Loucy (cell line): ENCODE data around the gene CSH1.

Experiments
- H2AFZ ChIP-seq: fragments of 200-600 bp; sonication (generic); 2 replicates; pipeline ENCODE4 v1.6.0; 2016; ENCODE audit warnings: antibody characterized with exemption, mild to moderate bottlenecking, low read length, moderate library complexity
- H3F3A ChIP-seq: fragments of 200-600 bp; 2 replicates; pipeline ENCODE4 v1.6.0; 2016; ENCODE audit warnings: antibody characterized with exemption, low read depth, mild to moderate bottlenecking
- H3K27me3 ChIP-seq: fragments of 200-600 bp; sonication (generic); 2 replicates; pipeline ENCODE4 v1.6.1; 2014; ENCODE audit warnings: low read length, mild to moderate bottlenecking; ENCODE audit not compliant: insufficient read depth, poor library complexity, severe bottlenecking
- H3K36me3 ChIP-seq: fragments of 200-600 bp; sonication (generic); 2 replicates; pipeline ENCODE4 v1.6.1; 2016; ENCODE audit warnings: low read length; ENCODE audit not compliant: insufficient read depth
- H3K4me1 ChIP-seq: fragments of 200-600 bp; sonication (generic); 2 replicates; pipeline ENCODE4 v1.5.1; 2014; ENCODE audit warnings: low read length, mild to moderate bottlenecking; ENCODE audit not compliant: insufficient read depth, poor library complexity, severe bottlenecking
- H3K4me2 ChIP-seq: fragments of 200-600 bp; sonication (generic); 2 replicates; pipeline ENCODE4 v1.6.0; 2014; ENCODE audit warnings: antibody characterized with exemption, low read length, low read depth, mild to moderate bottlenecking; ENCODE audit not compliant: poor library complexity, severe bottlenecking
- H3K4me3 ChIP-seq: fragments of 200-600 bp; sonication (generic); 2 replicates; pipeline ENCODE4 v1.5.1; 2014; ENCODE audit warnings: low read length, mild to moderate bottlenecking, mixed read lengths; ENCODE audit not compliant: poor library complexity, severe bottlenecking
- H3K79me2 ChIP-seq: fragments of 200-600 bp; sonication (generic); 2 replicates; pipeline ENCODE4 v1.6.1; 2014; ENCODE audit warnings: low read length; ENCODE audit not compliant: insufficient read depth
- H3K9ac ChIP-seq: fragments of 200-600 bp; sonication (generic); 2 replicates; pipeline ENCODE4 v1.6.0; 2014; ENCODE audit warnings: mild to moderate bottlenecking, low read depth, low read length, moderate library complexity; ENCODE audit not compliant: poor library complexity, severe bottlenecking
- H3K9me2 ChIP-seq: fragments of 200-600 bp; sonication (generic); replicated peaks from 2 replicates; pipeline ENCODE4 v1.6.1; 2016; ENCODE audit warnings: low read depth, low read length, mixed read lengths
- H3K9me3 ChIP-seq: fragments of 200-600 bp; sonication (generic); 2 replicates; pipeline ENCODE4 v1.6.1; 2014; ENCODE audit warnings: mild to moderate bottlenecking, antibody characterized with exemption, low read length, low read depth; ENCODE audit not compliant: insufficient read depth
- H4K20me1 ChIP-seq: fragments of 200-600 bp; sonication (generic); 2 replicates; pipeline ENCODE4 v1.6.0; 2014; ENCODE audit warnings: antibody characterized with exemption, low read length, mild to moderate bottlenecking; ENCODE audit not compliant: insufficient read depth, poor library complexity, severe bottlenecking
- CTCF ChIP-seq: fragments of 200-600 bp; sonication (generic); conservative IDR thresholded peaks from 2 replicates; pipeline ENCODE4 v1.5.1; 2014; ENCODE audit warnings: mild to moderate bottlenecking, antibody characterized with exemption, low read length
- EZH2phosphoT487 ChIP-seq: fragments of 200-600 bp; IDR thresholded peaks from 2 replicates; pipeline ENCODE4 v1.6.1; 2018; ENCODE audit warnings: antibody characterized with exemption, mild to moderate bottlenecking, moderate library complexity, borderline replicate concordance

Gene CSH1

GRCh38 chr17:63847525-63848249 lies 48.7 kb downstream of the CSH1 start:
- Histone ChIP-seq H2AFZ (no peak overlapping the region), H3K36me3 (no peaks in the 10 kb centered on the region), H3K4me2 (no peak overlapping the region), H3K9me2 (no peaks in the 10 kb centered on the region), H3F3A (peaks cover 10% of the 10 kb centered on the region), H3K79me2 (no peaks in the 10 kb centered on the region; the same call in 1 of the 2 replicates), H3K9ac (no peak overlapping the region), H3K4me1 (peaks cover 10% of the 10 kb centered on the region), H4K20me1 (no peaks in the 10 kb centered on the region), H3K9me3 (no peaks in the 10 kb centered on the region), H3K27me3 (no peaks in the 10 kb centered on the region), H3K4me3 (no peak overlapping the region)
- TF ChIP-seq EZH2phosphoT487 (no peak), CTCF (no peak)

DNA sequence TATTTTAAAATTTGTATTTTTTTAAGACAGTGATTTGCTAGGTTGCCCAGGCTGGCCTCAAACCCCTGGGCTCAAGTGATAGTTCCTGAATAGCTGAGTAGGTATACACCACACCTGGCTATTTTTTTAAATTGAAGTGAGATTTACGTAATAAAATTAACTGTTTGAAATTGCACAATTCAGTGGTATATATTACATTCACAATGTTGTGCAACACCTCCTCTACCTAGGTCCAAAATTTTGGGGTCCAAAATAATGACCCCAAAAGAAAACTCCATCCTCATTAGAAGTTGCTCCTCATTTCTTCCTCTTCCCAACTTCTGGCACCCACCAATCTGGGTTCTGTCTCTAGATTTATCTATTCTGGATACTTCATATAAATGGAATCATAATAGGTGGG lies 50.9 kb downstream of the CSH1 start:
- Histone ChIP-seq H3K27me3 (no peaks in the 10 kb centered on the region), H2AFZ (no peak overlapping the region), H3K9ac (no peak overlapping the region), H3K4me2 (no peak overlapping the region), H3K36me3 (no peaks in the 10 kb centered on the region), H3F3A (peaks cover 10% of the 10 kb centered on the region), H3K9me2 (no peaks in the 10 kb centered on the region), H3K79me2 (peaks cover 21% of the 10 kb centered on the region), H3K4me3 (no peak overlapping the region), H4K20me1 (peaks cover 18% of the 10 kb centered on the region), H3K9me3 (no peaks in the 10 kb centered on the region), H3K4me1 (peaks cover 27% of the 10 kb centered on the region)
- no peak for TF ChIP-seq CTCF
- no peak for TF ChIP-seq EZH2phosphoT487
